DND-41 (cell line): ENCODE measurements around the gene ITGAE.

Source experiments
- CTCF ChIP-seq: IDR thresholded peaks from 2 replicates; pipeline ENCODE4 v1.5.1; 2012; ENCODE audit warnings: borderline replicate concordance, low read length, moderate library complexity, mild to moderate bottlenecking; ENCODE audit not compliant: poor library complexity, severe bottlenecking; ENCODE audit errors: extremely low read depth
- EZH2 ChIP-seq: IDR thresholded peaks from 3 replicates; pipeline ENCODE4 v1.6.1; 2012; ENCODE audit warnings: borderline replicate concordance, low read depth, mild to moderate bottlenecking, moderate library complexity, low read length, inconsistent platforms; ENCODE audit not compliant: severe bottlenecking

DNA sequence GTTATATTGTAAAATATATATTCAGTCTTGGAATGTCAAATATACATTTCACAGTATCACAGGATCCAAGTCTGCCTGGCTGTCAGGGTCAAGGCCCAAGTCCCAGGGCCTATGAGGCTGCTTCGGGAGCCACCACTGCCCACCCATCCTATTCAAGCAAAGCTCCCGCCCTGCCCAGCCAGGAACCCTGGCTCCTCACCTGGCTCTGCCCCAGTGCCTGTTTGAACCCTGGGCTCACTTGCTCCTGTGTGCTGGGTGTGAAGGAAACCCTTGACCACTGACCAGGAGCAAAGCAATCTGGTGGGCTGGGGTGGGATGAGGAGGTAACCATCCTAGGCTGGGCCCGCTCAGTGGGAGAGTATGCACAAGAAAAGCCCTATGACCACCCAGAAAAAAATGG lies 27.0 kb downstream of the ITGAE start:
- no peak for TF ChIP-seq EZH2
- TF ChIP-seq CTCF, result no peak
